H1 (cell line): ENCODE data around the gene ANKS1B. TPM values are rescaled to one million over a fixed set of nuclear protein-coding genes. Genes with fewer than 3 reads are reported as not detected.

Source experiments
- CTCF ChIA-PET: fragments of 300-600 bp; sonication (Branson Sonifier 250); formaldehyde crosslinking; loops from one replicate; lab custom pipeline; 2021; ENCODE audit not compliant: partially characterized antibody; lab: Charles Lee
- POLR2A ChIA-PET: fragments of 300-600 bp; sonication (Branson Sonifier 250); formaldehyde crosslinking; loops from one replicate; lab custom pipeline; 2021; ENCODE audit warnings: inconsistent platforms; ENCODE audit not compliant: partially characterized antibody; lab: Charles Lee
- DNase-seq, 2 experiments: peaks; one replicate each; pipeline versions ENCODE4 v3.0.0 to v3.0.0-alpha.2; 2010 to 2022; ENCODE audit warnings: low spot score in 2 of 2, low read depth in 1 of 2, mixed read lengths in 1 of 2
- FAIRE-seq: peaks from 2 replicates; lab custom pipeline; 2011; peaks lifted over from hg19 to GRCh38; lab: Jason Lieb, UNC
- H2AFZ ChIP-seq: 2 replicates; pipeline ENCODE4 v1.8.1; 2012; ENCODE audit warnings: low read length, inconsistent platforms
- H2AK5ac ChIP-seq: 2 replicates; pipeline ENCODE4 v1.6.1; 2013; ENCODE audit warnings: low read depth, low read length
- H2BK120ac ChIP-seq: replicated peaks from 2 replicates; pipeline ENCODE3; 2013; ENCODE audit warnings: low read depth, low read length, inconsistent platforms
- H2BK12ac ChIP-seq: 2 replicates; pipeline ENCODE4 v1.6.1; 2013; ENCODE audit warnings: low read depth, low read length
- H2BK15ac ChIP-seq: 2 replicates; pipeline ENCODE4 v1.6.1; 2013; ENCODE audit warnings: low read length
- H2BK20ac ChIP-seq: 2 replicates; pipeline ENCODE4 v1.6.1; 2013; ENCODE audit warnings: low read length
- H2BK5ac ChIP-seq: 2 replicates; pipeline ENCODE4 v1.6.1; 2013; ENCODE audit warnings: low read depth, low read length
- H3K14ac ChIP-seq: 2 replicates; pipeline ENCODE4 v1.6.1; 2013; ENCODE audit warnings: inconsistent platforms; ENCODE audit not compliant: insufficient read length
- H3K18ac ChIP-seq: 2 replicates; pipeline ENCODE4 v1.6.1; 2013; ENCODE audit warnings: low read length; ENCODE audit errors: extremely low read depth
- H3K23ac ChIP-seq: 2 replicates; pipeline ENCODE4 v1.6.1; 2013; ENCODE audit warnings: inconsistent platforms; ENCODE audit not compliant: insufficient read length
- H3K23me2 ChIP-seq: 2 replicates; pipeline ENCODE4 v1.6.1; 2013; ENCODE audit warnings: low read depth, low read length
- H3K27ac ChIP-seq: 2 replicates; pipeline ENCODE4 v1.6.1; 2011; ENCODE audit warnings: low read depth, low read length, inconsistent platforms
- H3K27me3 ChIP-seq, 4 experiments: replicated peaks in 1 of 4; 1 replicate in 1 of 4; 2 replicates in 3 of 4; pipeline versions ENCODE4 v1.6.1 to v1.8.1; 2011 to 2013; ENCODE audit warnings: low read length in 3 of 4, mild to moderate bottlenecking in 3 of 4, inconsistent platforms in 2 of 4, mixed read lengths in 2 of 4, moderate library complexity in 1 of 4; ENCODE audit not compliant: control insufficient read depth in 3 of 4, insufficient read depth in 3 of 4; ENCODE audit errors: extremely low read depth in 1 of 4
- H3K36me3 ChIP-seq, 4 experiments: 2 replicates each; pipeline versions ENCODE4 v1.6.1 to v1.8.1; 2011 to 2013; ENCODE audit warnings: mild to moderate bottlenecking in 4 of 4, low read length in 3 of 4, moderate library complexity in 2 of 4, control low read depth in 1 of 4, inconsistent platforms in 1 of 4; ENCODE audit not compliant: insufficient read depth in 4 of 4, control insufficient read depth in 2 of 4
- H3K4ac ChIP-seq: replicated peaks from 2 replicates; pipeline ENCODE3; 2013; ENCODE audit warnings: low read length, low read depth, mixed read lengths, inconsistent platforms; ENCODE audit not compliant: insufficient read length
- H3K4me1 ChIP-seq, 4 experiments: replicated peaks in 1 of 4; 1 replicate in 1 of 4; 2 replicates in 3 of 4; pipeline versions ENCODE4 v1.6.1 to v1.8.1; 2011 to 2013; ENCODE audit warnings: low read length in 3 of 4, inconsistent platforms in 2 of 4, mixed read lengths in 1 of 4; ENCODE audit not compliant: insufficient read depth in 4 of 4, control insufficient read depth in 3 of 4
- H3K4me2 ChIP-seq, 2 experiments: 2 replicates each; pipeline versions ENCODE4 v1.6.1 to v1.8.1; 2011 to 2013; ENCODE audit warnings: low read depth in 2 of 2, low read length in 2 of 2, control low read depth in 1 of 2, inconsistent platforms in 1 of 2, mild to moderate bottlenecking in 1 of 2; ENCODE audit not compliant: insufficient read depth in 1 of 2
- H3K4me3 ChIP-seq, 4 experiments: fragments of 200-600, 300-600 bp in 1 of 4; sonication (generic), shearing (Covaris generic), sonication (Bioruptor Twin) in 1 of 4; 2 replicates each; pipeline versions ENCODE4 v1.5.1 to v1.8.1; 2011 to 2016; ENCODE audit warnings: low read length in 4 of 4, low read depth in 3 of 4, control low read depth in 2 of 4, inconsistent platforms in 2 of 4, mild to moderate bottlenecking in 2 of 4, mixed read lengths in 1 of 4, moderate library complexity in 1 of 4; ENCODE audit not compliant: insufficient read depth in 2 of 4; ENCODE audit errors: extremely low read depth in 1 of 4
- H3K56ac ChIP-seq: replicated peaks from 2 replicates; pipeline ENCODE3; 2013; ENCODE audit warnings: low read depth, mild to moderate bottlenecking, mixed read lengths, low read length, inconsistent platforms; ENCODE audit not compliant: insufficient read length
- H3K79me1 ChIP-seq: 2 replicates; pipeline ENCODE4 v1.6.1; 2013; ENCODE audit warnings: low read depth, low read length, control low read depth
- H3K79me2 ChIP-seq, 2 experiments: 2 replicates each; pipeline versions ENCODE4 v1.6.1 to v1.8.1; 2012 to 2013; ENCODE audit warnings: low read length in 2 of 2, mild to moderate bottlenecking in 2 of 2, inconsistent platforms in 1 of 2; ENCODE audit not compliant: insufficient read depth in 2 of 2, control insufficient read depth in 1 of 2
- H3K9ac ChIP-seq, 4 experiments: replicated peaks in 1 of 4; 1 replicate in 1 of 4; 2 replicates in 3 of 4; pipeline versions ENCODE4 v1.6.1 to v1.8.1; 2011 to 2013; ENCODE audit warnings: low read depth in 3 of 4, low read length in 3 of 4, control low read depth in 2 of 4, mild to moderate bottlenecking in 2 of 4, moderate library complexity in 2 of 4, inconsistent platforms in 1 of 4; ENCODE audit errors: extremely low read depth in 1 of 4
- H3K9me3 ChIP-seq, 2 experiments: 2 replicates each; pipeline versions ENCODE4 v1.6.1 to v1.8.1; 2012 to 2013; ENCODE audit warnings: mild to moderate bottlenecking in 2 of 2, moderate library complexity in 2 of 2, control low read depth in 1 of 2, inconsistent platforms in 1 of 2, low read depth in 1 of 2, low read length in 1 of 2, mixed read lengths in 1 of 2; ENCODE audit not compliant: insufficient read depth in 2 of 2
- H4K20me1 ChIP-seq, 2 experiments: replicated peaks in 1 of 2; 2 replicates each; pipeline versions ENCODE3 to v1.8.1; 2011 to 2013; ENCODE audit warnings: inconsistent platforms in 2 of 2, low read length in 2 of 2, mild to moderate bottlenecking in 1 of 2; ENCODE audit not compliant: insufficient read depth in 2 of 2, control insufficient read depth in 1 of 2
- H4K5ac ChIP-seq: 2 replicates; pipeline ENCODE4 v1.6.1; 2013; ENCODE audit warnings: low read length, low read depth, mixed read lengths, inconsistent platforms; ENCODE audit not compliant: insufficient read length
- H4K8ac ChIP-seq: 2 replicates; pipeline ENCODE4 v1.8.0; 2013; ENCODE audit warnings: mild to moderate bottlenecking, moderate library complexity, low read length, inconsistent platforms; ENCODE audit not compliant: insufficient read depth; ENCODE audit errors: extremely low read depth
- H4K91ac ChIP-seq: replicated peaks from 2 replicates; pipeline ENCODE3; 2013; ENCODE audit warnings: low read length, mixed read lengths, inconsistent platforms; ENCODE audit not compliant: insufficient read length
- ATF3 ChIP-seq: IDR thresholded peaks from 2 replicates; pipeline ENCODE4 v1.6.1; 2011; ENCODE audit warnings: low read depth, mild to moderate bottlenecking, low read length; ENCODE audit not compliant: insufficient read depth
- CHD1 ChIP-seq: IDR thresholded peaks from 2 replicates; pipeline ENCODE4 v1.6.1; 2012; ENCODE audit warnings: low read depth, low read length, improper control_type of control experiment
- E2F6 ChIP-seq: IDR thresholded peaks from 2 replicates; pipeline ENCODE4 v1.6.1; 2012; ENCODE audit warnings: inconsistent platforms
- FOSL1 ChIP-seq: IDR thresholded peaks from 2 replicates; pipeline ENCODE4 v1.6.1; 2011; ENCODE audit warnings: mild to moderate bottlenecking, low read depth, low read length, moderate library complexity; ENCODE audit not compliant: insufficient read depth
- JUN ChIP-seq: IDR thresholded peaks from 2 replicates; pipeline ENCODE4 v1.6.1; 2011; ENCODE audit warnings: low read depth, mild to moderate bottlenecking, improper control_type of control experiment, low read length
- KDM5A ChIP-seq: fragments of 200-600 bp; IDR thresholded peaks from 2 replicates; pipeline ENCODE4 v1.7.1; 2012; ENCODE audit warnings: mild to moderate bottlenecking, low read length, inconsistent platforms, mixed read lengths
- POLR2AphosphoS5 ChIP-seq: IDR thresholded peaks from 2 replicates; pipeline ENCODE4 v1.6.1; 2011; ENCODE audit warnings: low read depth, low read length
- RFX5 ChIP-seq: IDR thresholded peaks from 2 replicates; pipeline ENCODE4 v1.6.1; 2011; ENCODE audit warnings: low read depth, low read length, improper control_type of control experiment, borderline replicate concordance
- RXRA ChIP-seq: IDR thresholded peaks from 2 replicates; pipeline ENCODE4 v1.6.1; 2011; ENCODE audit warnings: low read depth, mild to moderate bottlenecking, low read length, moderate library complexity; ENCODE audit not compliant: insufficient read depth
- SIN3A ChIP-seq, 2 experiments: IDR thresholded peaks in 1 of 2; conservative IDR thresholded peaks in 1 of 2; 2 replicates each; pipeline ENCODE4 v1.6.1; 2011 to 2012; ENCODE audit warnings: low read length in 2 of 2, improper control_type of control experiment in 1 of 2, low read depth in 1 of 2, mild to moderate bottlenecking in 1 of 2
- TEAD4 ChIP-seq: IDR thresholded peaks from 2 replicates; pipeline ENCODE4 v1.6.1; 2012; ENCODE audit warnings: low read depth, low read length, inconsistent platforms, mixed read lengths
- WGBS, 2 experiments: shearing (Covaris generic) in 1 of 2; methylation state at CpG; one replicate each; pipeline versions ENCODE4 v1.1.6 to v1.1.7; 2013 to 2015; ENCODE audit warnings: low lambda C conversion rate in 2 of 2, mixed read lengths in 2 of 2, inconsistent platforms in 1 of 2, low coverage in 1 of 2, missing lambda C conversion rate in 1 of 2; ENCODE audit not compliant: insufficient replicate concordance in 2 of 2, insufficient coverage in 1 of 2, insufficient read length in 1 of 2; ENCODE audit errors: extremely low coverage in 1 of 2, missing lambda C conversion rate in 1 of 2; 5-methylcytosine and 5-hydroxymethylcytosine counted together
- polyA plus RNA-seq, 7 experiments: library from polyadenylated mRNA; depleted of rRNA in 3 of 7; stranded (reverse) in 5 of 7; unstranded in 2 of 7; fragments of >200 nt in 5 of 7; fragments of 200-250 nt in 2 of 7; gene quantifications; 1 replicate in 5 of 7; 2 replicates in 1 of 7; 4 replicates in 1 of 7; pipeline versions ENCODE4 v1.2.1 to v1.2.3, GENCODE V29; 2011 to 2013; ENCODE audit warnings: missing spikeins in 2 of 7, mixed read lengths in 2 of 7
- total RNA-seq: library from RNA; stranded (reverse); fragmentation: NEBNext Ultra II Directional; extraction: Animal tissue kit (Norgen Biotek cat#: 25700); gene quantifications from 2 replicates; pipeline ENCODE4 v1.2.1, GENCODE V29; 2021
- TF ChIP-seq, protein P1 (sequence below): IDR thresholded peaks from 2 replicates; pipeline ENCODE4 v1.6.1; 2012; ENCODE audit warnings: low read length, inconsistent platforms

ANKS1B gene
- total and polyA plus RNA-seq, 2 of the 8 experiments (the other 6 are each of a cell fraction or from before 2014, with no cell fraction given) = 2.7 to 6.1 TPM

DNA sequence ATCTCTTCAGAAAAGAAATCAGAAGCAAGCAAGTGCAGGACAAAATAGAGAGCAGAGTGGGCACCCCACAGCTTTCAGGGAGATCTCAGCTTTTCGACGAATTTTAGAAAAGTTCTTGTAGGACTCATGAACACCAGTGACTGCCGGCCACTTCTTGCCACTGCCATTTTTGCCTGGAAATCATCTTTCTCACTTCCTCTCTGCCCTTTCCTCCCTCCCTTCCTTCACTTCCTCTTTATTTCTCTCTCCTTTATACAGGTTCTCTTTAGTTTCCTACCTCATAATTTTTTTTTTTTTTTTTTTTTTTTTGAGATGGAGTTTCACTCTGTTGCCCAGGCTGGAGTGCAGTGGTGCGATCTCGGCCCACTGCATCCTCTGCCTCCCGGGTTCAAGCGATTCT is 1154.1 kb downstream of the ANKS1B start:
- Histone ChIP-seq H4K91ac (no peak overlapping the region), H3K23me2 (no peaks in the 10 kb centered on the region), H2AK5ac (no peak overlapping the region), H2AFZ (no peak overlapping the region), H3K4me2 (no peak overlapping the region), H3K9me3 (no peaks in the 10 kb centered on the region), H3K14ac (no peak overlapping the region), H4K20me1 (no peaks in the 10 kb centered on the region), H3K79me2 (no peaks in the 10 kb centered on the region), H2BK12ac (no peak overlapping the region), H3K79me1 (no peaks in the 10 kb centered on the region), H2BK5ac (no peak overlapping the region), H4K5ac (no peak overlapping the region), H3K9ac (no peak overlapping the region), H2BK15ac (no peak overlapping the region), H3K23ac (no peak overlapping the region), H3K56ac (no peak overlapping the region), H3K27me3 (no peaks in the 10 kb centered on the region), H2BK120ac (no peak overlapping the region), H3K18ac (no peak overlapping the region), H3K36me3 (no peaks in the 10 kb centered on the region), H2BK20ac (no peak overlapping the region), H3K4me3 (no peak overlapping the region), H4K8ac (no peak overlapping the region), H3K4ac (no peak overlapping the region), H3K4me1 (peaks cover 0 to 4% (median under 1%) of the 10 kb centered on the region in 4 experiments; a peak in 3 of 7 replicates), H3K27ac (no peak overlapping the region)
- no peak for DNase-seq
- CTCF ChIA-PET = no interaction called here
- FAIRE-seq = no peak
- POLR2A ChIA-PET = no interaction called here
- WGBS, 2 experiments = 89% methylated on average over 6 of the region's 7 CpGs; no CpG with 5 or more reads in 1 of the 2 experiments
- TF ChIP-seq FOSL1 = no peak
- no peak for TF ChIP-seq CHD1
- no peak for TF ChIP-seq POLR2AphosphoS5
- no peak for TF ChIP-seq RFX5
- TF ChIP-seq SIN3A (conservative IDR thresholded peaks at IDR 0.05 in 1 of 2, IDR thresholded peaks at IDR 0.05 in 1 of 2; ENCODE audit: low read depth in 1 of 2, low read length in 2 of 2) = no peak
- TF ChIP-seq RXRA = no peak
- TF ChIP-seq TEAD4 = no peak
- TF ChIP-seq, protein P1, sequence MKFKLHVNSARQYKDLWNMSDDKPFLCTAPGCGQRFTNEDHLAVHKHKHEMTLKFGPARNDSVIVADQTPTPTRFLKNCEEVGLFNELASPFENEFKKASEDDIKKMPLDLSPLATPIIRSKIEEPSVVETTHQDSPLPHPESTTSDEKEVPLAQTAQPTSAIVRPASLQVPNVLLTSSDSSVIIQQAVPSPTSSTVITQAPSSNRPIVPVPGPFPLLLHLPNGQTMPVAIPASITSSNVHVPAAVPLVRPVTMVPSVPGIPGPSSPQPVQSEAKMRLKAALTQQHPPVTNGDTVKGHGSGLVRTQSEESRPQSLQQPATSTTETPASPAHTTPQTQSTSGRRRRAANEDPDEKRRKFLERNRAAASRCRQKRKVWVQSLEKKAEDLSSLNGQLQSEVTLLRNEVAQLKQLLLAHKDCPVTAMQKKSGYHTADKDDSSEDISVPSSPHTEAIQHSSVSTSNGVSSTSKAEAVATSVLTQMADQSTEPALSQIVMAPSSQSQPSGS = no peak
- no peak for TF ChIP-seq JUN
- TF ChIP-seq E2F6 = no peak
- no peak for TF ChIP-seq ATF3
- no peak for TF ChIP-seq KDM5A
